ENCODE data around the gene SLITRK5.

SLITRK5 gene, protein sequence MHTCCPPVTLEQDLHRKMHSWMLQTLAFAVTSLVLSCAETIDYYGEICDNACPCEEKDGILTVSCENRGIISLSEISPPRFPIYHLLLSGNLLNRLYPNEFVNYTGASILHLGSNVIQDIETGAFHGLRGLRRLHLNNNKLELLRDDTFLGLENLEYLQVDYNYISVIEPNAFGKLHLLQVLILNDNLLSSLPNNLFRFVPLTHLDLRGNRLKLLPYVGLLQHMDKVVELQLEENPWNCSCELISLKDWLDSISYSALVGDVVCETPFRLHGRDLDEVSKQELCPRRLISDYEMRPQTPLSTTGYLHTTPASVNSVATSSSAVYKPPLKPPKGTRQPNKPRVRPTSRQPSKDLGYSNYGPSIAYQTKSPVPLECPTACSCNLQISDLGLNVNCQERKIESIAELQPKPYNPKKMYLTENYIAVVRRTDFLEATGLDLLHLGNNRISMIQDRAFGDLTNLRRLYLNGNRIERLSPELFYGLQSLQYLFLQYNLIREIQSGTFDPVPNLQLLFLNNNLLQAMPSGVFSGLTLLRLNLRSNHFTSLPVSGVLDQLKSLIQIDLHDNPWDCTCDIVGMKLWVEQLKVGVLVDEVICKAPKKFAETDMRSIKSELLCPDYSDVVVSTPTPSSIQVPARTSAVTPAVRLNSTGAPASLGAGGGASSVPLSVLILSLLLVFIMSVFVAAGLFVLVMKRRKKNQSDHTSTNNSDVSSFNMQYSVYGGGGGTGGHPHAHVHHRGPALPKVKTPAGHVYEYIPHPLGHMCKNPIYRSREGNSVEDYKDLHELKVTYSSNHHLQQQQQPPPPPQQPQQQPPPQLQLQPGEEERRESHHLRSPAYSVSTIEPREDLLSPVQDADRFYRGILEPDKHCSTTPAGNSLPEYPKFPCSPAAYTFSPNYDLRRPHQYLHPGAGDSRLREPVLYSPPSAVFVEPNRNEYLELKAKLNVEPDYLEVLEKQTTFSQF

DNA sequence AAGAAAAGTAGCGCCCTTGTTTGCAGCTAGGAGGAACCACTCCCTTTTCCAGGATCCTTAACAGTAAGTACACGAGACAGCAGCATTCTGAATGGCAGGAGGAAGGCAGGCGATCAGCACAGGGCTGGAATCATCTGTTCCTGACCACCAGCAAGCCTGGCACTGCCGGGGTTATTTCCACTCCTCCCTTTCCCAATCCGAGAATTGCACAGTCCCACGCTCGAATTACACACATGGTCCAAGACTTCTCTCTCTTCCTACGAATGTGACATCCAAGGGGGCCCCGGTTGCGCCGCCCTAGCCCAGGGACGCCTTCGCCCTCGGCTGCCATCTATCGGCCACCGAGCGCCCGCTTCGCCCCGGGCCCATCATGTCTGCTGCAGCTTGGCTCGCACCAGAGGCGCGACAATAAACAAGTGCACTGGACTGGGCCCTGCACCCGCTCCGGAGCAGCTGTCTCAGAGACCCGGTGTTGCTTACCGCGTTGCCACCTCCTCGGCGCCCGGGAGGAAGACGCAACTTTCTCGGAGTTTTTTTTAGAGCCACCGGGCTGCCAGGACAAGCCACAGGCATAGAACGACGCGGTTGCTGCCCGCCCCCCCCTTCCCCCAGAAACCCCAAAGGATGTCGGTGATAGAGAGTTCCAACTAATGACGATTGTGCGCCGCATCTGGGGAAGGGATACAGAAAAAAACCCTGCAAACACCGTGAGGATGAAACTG, at the start of gene SLITRK5:
Gene SLITRK5, plus strand, starts transcription at position 341 of the 722 bp plus-strand sequence. CDS start 4,018 bp downstream, outside the sequence.
- DNase-seq (ENCODE audit: low read depth) = no peak

DNA sequence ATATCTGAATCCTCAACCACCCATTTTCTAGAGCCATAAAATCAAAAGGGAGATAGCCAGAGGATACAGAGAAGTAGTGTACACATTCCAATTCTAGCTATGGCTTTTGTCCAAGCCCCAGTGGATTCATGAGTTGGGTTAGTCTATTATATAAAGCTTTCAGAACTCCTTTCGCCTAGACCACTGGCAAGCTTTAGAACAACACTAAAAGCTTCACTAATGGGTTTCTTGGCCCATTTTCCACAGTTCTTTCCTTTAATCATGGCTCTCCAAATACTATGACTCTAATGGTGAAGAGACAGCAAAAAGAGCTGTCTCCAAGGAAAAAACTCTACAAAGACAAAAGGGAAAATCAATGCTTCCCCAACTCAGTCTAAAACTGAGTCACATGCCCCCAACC, 48.2 kb upstream of the SLITRK5 start:
- no peak for DNase-seq (ENCODE audit: low read depth)

DNA sequence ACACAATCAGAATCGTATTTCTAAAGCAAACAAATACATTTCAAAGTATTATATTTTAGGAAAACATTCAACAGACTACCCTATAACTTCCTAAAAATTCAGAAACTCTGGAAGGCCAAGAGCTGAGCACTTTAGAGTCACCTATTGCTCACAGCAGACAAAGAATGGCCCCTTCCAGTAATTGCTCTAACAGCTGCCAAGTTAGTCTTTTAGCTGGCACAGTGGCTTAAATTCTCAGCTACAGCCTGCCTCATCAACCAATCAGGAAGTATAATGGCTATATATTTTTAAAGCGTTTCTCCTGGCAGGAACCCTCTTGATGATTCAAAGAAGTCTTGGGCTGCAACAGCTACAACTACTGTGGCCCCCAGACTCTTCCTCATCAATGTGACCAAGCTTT, 14.9 kb upstream of the SLITRK5 start:
- DNase-seq (ENCODE audit: low read depth) = no peak

DNA sequence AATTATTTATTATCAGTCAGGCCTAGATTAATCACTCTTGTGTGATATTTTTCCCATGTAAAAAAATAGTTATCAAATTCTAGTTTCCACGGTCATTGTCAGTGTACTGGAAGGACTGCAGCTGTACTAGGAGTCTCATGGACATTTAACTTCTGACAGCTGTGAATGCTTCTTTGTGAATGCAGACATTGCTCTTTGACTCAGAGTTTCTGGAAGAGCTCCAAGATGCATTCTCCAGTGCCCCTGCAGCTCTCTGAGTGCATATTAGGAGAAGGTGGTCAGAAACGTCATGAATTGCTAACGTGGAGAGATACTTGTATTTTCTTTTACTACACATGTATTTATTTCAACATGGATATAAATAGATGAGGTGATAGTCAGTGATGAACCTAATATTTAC, 9.7 kb upstream of the SLITRK5 start:
- DNase-seq (ENCODE audit: low read depth) = peak; percentile 71

DNA sequence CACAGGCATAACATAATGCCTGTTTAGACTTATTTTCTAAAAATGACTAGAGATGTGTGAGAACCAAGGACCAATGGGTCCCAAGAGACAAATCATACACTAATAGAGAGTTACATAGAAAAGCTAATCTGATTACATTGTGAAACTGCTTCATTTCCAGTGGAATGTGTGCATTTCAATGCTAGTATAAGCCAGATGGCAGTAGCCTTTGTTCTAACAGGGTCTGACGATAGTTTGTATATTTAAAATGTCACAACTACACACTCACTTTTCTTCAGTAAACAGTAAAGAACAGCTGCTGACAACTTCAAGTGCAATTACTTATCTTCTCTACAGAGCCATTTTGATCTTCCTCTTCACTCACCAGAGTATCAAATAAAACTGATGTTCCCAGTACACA, 4.3 kb upstream of the SLITRK5 start:
- no peak for DNase-seq (ENCODE audit: low read depth)

DNA sequence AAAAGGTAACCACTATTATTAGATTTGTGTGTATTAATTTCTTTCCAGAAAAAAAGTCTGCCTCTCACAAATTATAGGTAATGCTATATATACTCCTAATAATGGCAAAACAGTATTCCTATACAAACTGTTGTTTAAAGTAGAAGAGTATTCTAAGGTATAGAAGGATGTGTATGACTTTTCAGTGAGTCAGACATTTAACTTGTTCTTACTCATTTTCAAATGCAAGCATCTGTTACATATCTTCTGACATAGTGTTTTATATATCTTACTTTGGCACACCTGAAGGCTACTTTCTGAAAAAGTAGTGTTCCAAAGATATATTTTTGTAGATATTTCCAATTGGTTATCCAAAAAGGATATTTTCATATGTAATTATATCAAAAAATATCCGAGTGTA, 3.5 kb upstream of the SLITRK5 start:
- no peak for DNase-seq (ENCODE audit: low read depth)

DNA sequence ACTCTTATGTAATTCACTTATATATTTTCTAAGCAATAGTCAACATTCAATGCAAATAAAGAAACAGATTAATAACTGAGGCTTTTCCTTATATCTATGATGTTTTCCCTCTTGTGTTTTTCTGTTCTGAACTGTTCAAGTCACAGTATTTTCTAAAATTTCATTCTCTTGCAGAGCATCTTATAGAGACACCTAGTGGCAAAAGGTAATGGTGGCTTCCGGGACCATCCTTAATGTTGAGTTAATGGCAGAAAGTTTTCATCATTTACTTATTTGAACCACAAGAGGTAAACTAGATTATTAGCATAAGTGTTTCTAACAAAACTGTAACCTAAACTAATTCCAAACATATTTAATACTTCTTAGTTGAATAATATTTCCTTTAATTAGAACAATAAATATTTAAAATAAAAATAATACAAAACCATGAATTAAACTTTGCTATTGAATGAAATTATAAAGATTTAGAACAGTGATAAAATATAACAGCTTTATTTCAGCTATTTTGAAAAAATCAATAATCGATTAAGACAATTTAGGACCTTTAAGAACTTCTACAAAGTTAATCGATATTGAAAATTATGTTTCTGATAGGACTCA, 1.7 kb upstream of the SLITRK5 start:
- DNase-seq (ENCODE audit: low read depth) = no peak

DNA sequence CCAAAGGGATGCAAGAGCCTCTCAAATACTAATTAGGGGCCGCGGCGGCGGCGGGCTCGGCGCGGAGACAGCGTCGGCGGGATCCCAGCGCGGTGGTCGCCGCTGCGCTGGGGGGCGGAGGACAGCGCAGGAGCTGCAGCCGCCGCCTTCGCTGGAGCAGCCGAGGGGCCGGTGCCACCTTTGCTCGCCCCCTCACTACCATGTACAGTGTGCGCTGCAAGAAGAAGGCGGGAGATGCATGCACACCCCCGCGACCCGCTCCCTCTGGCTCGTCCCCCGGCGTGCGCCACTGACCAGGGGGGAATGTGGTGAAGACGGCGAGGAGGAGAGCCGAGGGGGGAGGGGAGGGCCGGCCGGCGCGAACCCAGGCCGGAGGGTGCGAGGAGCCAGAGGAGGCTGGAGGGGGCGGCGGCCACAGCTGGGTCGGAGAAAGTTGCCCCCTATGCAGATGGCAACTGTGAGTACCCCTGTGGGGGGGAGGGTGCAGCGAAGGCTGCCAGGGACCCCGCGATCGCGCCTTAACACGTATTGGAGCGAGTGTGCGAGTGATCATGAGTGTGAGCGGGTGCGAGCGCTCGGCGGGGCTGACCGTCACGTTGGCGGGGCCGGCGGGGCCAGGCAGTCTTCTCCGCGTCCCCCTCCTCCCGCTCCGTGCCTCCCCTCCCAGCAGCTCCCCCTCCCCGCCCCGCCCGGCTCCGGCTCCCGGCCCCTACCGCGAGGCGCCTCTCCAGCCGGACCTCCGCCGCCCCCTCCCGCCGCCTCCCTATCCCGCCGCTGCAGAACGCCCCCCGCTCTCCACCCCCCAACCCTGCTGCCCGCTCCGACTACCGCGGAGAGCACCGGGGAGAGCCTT, 808 bp downstream of the SLITRK5 start:
- no peak for DNase-seq (ENCODE audit: low read depth)

DNA sequence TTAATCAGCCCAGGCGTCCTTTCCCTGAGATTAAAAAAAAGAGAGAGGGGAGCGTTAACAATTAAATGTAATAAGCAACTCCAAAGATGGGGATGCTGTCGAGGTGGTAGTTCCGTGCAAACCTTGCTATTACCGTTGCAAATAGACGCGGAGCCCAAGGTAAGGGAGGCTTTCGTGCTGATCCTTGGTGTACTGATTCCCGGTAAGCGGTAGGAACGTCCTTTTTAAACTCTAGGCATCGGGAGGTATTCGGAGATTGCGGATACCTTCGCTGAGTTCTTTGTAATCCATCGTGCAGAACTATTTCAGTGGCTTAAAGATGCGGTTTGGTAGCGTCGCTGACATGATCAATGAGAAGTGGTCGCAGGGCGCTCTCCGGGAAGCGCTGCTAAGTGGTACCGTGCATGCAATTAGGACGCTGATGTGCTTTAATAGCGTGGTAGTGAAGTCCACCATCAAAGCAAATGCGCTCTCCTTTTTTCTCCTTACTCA, 3.1 kb downstream of the SLITRK5 start:
- DNase-seq (ENCODE audit: low read depth) = no peak

DNA sequence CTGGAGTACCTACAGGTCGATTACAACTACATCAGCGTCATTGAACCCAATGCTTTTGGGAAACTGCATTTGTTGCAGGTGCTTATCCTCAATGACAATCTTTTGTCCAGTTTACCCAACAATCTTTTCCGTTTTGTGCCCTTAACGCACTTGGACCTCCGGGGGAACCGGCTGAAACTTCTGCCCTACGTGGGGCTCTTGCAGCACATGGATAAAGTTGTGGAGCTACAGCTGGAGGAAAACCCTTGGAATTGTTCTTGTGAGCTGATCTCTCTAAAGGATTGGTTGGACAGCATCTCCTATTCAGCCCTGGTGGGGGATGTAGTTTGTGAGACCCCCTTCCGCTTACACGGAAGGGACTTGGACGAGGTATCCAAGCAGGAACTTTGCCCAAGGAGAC, 4.7 kb downstream of the SLITRK5 start:
- DNase-seq (ENCODE audit: low read depth) = no peak

DNA sequence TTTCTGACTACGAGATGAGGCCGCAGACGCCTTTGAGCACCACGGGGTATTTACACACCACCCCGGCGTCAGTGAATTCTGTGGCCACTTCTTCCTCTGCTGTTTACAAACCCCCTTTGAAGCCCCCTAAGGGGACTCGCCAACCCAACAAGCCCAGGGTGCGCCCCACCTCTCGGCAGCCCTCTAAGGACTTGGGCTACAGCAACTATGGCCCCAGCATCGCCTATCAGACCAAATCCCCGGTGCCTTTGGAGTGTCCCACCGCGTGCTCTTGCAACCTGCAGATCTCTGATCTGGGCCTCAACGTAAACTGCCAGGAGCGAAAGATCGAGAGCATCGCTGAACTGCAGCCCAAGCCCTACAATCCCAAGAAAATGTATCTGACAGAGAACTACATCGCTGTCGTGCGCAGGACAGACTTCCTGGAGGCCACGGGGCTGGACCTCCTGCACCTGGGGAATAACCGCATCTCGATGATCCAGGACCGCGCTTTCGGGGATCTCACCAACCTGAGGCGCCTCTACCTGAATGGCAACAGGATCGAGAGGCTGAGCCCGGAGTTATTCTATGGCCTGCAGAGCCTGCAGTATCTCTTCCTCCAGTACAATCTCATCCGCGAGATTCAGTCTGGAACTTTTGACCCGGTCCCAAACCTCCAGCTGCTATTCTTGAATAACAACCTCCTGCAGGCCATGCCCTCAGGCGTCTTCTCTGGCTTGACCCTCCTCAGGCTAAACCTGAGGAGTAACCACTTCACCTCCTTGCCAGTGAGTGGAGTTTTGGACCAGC, 5.3 kb downstream of the SLITRK5 start:
- DNase-seq (ENCODE audit: low read depth) = no peak

DNA sequence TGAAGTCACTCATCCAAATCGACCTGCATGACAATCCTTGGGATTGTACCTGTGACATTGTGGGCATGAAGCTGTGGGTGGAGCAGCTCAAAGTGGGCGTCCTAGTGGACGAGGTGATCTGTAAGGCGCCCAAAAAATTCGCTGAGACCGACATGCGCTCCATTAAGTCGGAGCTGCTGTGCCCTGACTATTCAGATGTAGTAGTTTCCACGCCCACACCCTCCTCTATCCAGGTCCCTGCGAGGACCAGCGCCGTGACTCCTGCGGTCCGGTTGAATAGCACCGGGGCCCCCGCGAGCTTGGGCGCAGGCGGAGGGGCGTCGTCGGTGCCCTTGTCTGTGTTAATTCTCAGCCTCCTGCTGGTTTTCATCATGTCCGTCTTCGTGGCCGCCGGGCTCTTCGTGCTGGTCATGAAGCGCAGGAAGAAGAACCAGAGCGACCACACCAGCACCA, 5.9 kb downstream of the SLITRK5 start:
- DNase-seq (ENCODE audit: low read depth) = no peak

DNA sequence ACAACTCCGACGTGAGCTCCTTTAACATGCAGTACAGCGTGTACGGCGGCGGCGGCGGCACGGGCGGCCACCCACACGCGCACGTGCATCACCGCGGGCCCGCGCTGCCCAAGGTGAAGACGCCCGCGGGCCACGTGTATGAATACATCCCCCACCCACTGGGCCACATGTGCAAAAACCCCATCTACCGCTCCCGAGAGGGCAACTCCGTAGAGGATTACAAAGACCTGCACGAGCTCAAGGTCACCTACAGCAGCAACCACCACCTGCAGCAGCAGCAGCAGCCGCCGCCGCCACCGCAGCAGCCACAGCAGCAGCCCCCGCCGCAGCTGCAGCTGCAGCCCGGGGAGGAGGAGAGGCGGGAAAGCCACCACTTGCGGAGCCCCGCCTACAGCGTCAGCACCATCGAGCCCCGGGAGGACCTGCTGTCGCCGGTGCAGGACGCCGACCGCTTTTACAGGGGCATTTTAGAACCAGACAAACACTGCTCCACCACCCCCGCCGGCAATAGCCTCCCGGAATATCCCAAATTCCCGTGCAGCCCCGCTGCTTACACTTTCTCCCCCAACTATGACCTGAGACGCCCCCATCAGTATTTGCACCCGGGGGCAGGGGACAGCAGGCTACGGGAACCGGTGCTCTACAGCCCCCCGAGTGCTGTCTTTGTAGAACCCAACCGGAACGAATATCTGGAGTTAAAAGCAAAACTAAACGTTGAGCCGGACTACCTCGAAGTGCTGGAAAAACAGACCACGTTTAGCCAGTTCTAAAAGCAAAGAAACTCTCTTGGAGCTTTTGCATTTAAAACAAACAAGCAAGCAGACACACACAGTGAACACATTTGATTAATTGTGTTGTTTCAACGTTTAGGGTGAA, 6.6 kb downstream of the SLITRK5 start:
- DNase-seq (ENCODE audit: low read depth) = no peak

DNA sequence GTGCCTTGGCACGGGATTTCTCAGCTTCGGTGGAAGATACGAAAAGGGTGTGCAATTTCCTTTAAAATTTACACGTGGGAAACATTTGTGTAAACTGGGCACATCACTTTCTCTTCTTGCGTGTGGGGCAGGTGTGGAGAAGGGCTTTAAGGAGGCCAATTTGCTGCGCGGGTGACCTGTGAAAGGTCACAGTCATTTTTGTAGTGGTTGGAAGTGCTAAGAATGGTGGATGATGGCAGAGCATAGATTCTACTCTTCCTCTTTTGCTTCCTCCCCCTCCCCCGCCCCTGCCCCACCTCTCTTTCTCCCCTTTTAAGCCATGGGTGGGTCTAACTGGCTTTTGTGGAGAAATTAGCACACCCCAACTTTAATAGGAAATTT, 7.2 kb downstream of the SLITRK5 start:
- no peak for DNase-seq (ENCODE audit: low read depth)

DNA sequence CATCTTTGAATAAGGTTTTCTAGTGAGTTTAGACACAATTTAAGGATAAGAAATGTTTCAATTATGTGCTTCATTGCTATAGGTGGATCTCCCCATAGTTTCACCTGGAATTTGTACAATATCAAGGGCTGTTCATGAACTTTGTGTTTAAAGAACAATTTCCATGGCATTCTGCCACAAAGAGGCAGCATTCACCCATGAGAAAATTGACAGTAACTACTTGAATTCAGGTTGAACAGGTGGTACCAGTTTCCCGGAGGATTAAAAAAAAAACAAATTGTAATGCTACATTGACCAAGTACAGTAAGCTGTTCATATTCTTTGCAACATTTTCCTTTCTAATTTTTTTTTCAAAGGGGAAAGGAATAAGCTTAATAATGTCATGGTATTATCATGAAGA, 9.1 kb downstream of the SLITRK5 start:
- no peak for DNase-seq (ENCODE audit: low read depth)

DNA sequence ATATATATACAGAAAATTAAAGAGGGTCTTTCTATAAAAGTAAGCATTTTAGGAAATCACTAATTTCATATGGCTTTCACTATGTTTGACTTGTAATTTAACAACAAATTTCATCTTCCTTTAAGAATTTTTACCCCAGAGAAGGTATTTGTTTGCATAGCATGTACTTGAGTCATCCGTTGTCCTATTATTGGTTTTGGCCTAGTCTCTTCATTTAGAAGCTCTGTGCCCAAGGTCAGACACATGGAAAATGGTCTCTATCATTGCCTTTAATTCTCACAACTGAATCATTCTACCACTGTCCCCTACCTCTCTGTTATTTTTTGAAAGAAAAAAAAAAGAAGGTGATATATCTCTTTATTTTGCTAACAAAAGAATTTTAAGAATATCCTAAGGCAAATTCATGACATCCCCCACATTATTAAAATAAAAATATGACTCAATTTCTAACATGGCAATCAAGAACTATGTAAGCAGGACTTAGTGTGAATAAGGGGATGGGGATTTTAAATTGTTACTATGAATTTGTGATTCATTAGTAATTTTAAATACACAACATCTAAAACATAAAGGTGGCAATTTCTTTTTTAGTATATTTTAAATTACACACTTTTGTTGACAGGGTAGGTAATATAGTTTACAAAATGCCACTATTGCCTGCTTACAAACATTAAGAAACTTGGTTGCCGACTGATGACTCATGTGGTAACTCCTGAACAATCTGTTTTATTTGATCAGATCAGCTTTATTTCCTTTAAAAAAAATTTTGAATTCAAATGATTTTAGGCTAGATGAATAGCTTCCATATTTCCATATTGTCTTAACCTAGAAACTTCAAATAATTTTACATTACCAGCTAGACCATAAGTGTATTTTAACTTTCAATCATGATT, 13.9 kb downstream of the SLITRK5 start:
- no peak for DNase-seq (ENCODE audit: low read depth)

DNA sequence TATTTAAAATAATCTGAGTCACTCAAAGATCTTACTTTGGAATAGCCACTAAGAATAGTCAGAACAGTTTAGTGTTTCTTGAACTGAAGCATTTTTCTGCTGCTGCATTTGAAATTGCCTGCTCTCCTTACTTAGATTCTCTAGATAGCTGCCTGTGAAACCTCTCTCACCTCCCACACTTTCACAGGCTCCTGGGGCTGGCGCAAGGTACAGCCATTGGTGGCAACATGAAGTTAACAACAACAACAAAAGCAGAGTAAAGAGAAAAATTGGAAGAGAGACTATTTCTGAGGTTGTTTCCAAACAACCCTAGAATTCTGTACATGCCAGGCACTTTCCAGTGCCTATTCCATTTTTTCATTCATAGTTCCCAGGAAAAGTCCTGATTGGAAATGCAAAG, 25.3 kb downstream of the SLITRK5 start:
- DNase-seq (ENCODE audit: low read depth) = no peak

DNA sequence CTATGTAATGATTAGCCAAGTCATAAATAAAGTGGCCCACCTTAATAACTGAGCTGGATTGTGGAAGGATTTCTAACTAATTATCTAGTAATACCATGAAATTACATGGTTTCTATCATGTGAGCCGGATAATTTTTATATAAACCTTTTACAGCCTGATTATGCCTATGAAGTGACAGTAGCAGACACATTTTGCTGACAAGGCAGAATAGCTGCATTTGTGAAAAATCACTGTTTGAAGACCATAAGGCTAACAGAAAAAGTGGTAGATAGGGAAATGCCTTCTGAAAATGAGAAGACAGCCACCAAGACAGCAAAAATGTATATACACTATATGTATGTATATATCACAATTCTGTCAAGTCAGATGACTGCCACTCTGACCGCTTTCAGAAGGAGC, 27.1 kb downstream of the SLITRK5 start:
- no peak for DNase-seq (ENCODE audit: low read depth)

Data from non-pigmented ciliary epithelial cell (primary cell).